ENCODE measurements around the gene KCNC1. TPM values are rescaled to one million over a fixed set of nuclear protein-coding genes. Genes with fewer than 3 reads are reported as not detected.

Gene KCNC1
- total RNA-seq, 2 donors from 2014 or later = not detected

- ATAC-seq = no peak
- H3K36me3 Mint-ChIP-seq = no peaks in the 10 kb centered on the region
- no peaks in the 10 kb centered on the region for H3K9me3 Mint-ChIP-seq
- DNase-seq (ENCODE audit: low spot score in 2 of 2) = no peak
- H3K27ac Mint-ChIP-seq = no peak overlapping the region
These were observed 4.4 kb upstream of the KCNC1 start for GRCh38 chr11:17730137-17730536.

DNA sequence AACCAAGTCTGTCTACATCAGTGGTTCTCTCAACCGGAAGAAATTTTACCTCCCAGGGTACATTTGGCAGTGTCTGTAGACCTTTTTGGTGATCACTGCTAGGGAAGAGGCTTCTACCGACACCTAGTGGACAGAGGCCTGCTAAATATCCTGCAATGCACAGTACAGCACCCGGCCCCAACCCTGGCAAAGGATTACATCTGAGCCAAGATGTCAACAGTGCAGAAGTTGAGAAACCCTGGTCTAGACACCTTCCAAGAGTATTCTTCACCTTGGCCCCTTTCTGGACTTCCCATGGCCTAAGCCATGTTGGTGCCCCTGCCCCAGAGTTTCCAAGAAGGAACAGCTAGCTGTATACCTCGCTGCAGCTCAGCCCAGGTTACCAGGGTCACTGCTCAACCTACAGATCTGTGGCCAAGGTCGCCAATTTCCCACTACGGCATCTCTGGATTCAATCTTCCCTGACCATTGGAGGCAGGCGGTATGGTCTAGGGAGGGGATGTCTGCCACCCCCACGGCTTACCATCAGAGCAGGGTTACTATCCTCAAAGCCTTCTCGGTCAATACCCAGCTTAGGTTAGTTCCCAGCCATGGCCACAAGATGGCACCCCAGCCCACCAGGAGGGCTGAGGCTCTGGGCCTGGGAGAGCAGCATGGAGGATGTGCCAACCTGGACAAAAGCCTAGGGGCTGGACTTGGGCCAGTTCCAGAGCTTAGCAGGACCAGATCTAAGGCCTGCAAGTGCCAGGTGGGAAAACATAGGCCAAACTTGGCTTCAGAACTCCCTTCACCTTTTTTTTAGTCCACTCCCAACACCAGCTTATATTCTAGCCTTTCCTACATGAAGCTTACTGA, 3.7 kb upstream of the KCNC1 start:
- Mint-ChIP-seq H3K27ac (no peak overlapping the region), H3K36me3 (no peaks in the 10 kb centered on the region), H3K9me3 (no peaks in the 10 kb centered on the region)
- DNase-seq (ENCODE audit: low spot score in 2 of 2) (peak; percentile 67 to 81), ATAC-seq (peak; percentile 85 to 86)

- H3K9me3 Mint-ChIP-seq = no peaks in the 10 kb centered on the region
- DNase-seq (ENCODE audit: low spot score in 2 of 2) = no peak
- H3K36me3 Mint-ChIP-seq = peaks cover 0 to 10% of the 10 kb centered on the region in 2 donors
- ATAC-seq = no peak
- H3K27ac Mint-ChIP-seq = no peak overlapping the region
These were observed 1.3 kb upstream of the KCNC1 start for GRCh38 chr11:17733261-17733660.

GRCh38 chr11:17734986-17735817, 621 bp downstream of the KCNC1 start:
- DNase-seq (ENCODE audit: low spot score in 2 of 2) = peak; percentile 50 to 60
- H3K36me3 Mint-ChIP-seq = peaks cover 0 to 10% of the 10 kb centered on the region in 2 donors
- ATAC-seq = peak in 1 of 2 donors; percentile 59
- H3K9me3 Mint-ChIP-seq = no peaks in the 10 kb centered on the region
- H3K27ac Mint-ChIP-seq = no peak overlapping the region

GRCh38 chr11:17735818-17736578, 1.4 kb downstream of the KCNC1 start:
- ATAC-seq (no peak), DNase-seq (ENCODE audit: low spot score in 2 of 2) (peak in 1 of 2 donors; percentile 46)
- peaks cover 0 to 10% of the 10 kb centered on the region in 2 donors for H3K36me3 Mint-ChIP-seq
- no peak overlapping the region for H3K27ac Mint-ChIP-seq
- H3K9me3 Mint-ChIP-seq = no peaks in the 10 kb centered on the region

- ATAC-seq (no peak), DNase-seq (ENCODE audit: low spot score in 2 of 2) (no peak)
- no peaks in the 10 kb centered on the region for H3K9me3 Mint-ChIP-seq
- H3K36me3 Mint-ChIP-seq = peaks cover 0 to 10% of the 10 kb centered on the region in 2 donors
- no peak overlapping the region for H3K27ac Mint-ChIP-seq
These were observed 2.0 kb downstream of the KCNC1 start for GRCh38 chr11:17736579-17736893.

DNA sequence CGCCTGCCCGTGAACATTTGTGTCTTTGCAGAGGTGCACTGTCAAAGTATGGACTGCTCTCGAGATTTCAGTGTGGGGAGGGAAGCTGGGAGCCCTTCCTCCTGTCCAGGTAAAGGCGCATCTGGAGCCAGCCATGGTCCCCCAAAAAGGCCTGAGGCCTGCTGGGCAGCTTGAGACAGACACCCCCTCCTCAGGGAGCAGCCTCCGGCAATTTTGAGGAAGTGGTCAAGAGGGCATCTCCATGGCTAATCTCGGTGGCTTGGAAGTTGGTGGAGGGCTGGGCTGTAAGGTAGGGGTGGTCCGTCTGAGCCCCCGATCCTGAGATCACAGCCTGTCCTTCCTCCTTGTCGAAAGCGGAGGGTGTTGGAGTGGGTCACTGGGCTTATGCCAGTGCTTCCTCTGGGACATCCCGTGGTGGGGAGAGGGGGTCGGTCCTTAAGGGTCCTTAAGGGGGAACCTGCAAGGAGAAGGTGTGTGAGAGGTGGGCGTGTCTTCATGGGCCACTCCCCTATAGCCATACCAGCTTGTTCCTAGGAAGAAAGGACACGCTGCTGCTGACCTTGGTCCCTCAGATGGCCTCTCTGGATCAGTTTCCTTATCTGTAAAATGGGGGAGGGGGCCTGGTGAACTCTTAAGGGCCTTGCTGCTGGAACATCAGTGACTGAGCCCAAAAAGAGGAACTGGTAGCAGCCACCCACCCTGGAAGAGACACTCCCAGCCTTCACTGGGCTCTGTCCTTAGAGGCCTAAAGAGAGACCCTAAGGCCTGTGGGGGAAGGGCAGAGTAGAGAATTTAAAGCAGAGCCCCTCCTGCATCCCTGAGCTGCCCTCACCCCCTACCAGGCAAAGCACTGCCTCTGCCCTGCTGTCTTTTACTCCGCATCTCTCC, 2.6 kb downstream of the KCNC1 start:
- DNase-seq (ENCODE audit: low spot score in 2 of 2) (peak in 1 of 2 donors; percentile 34), ATAC-seq (no peak)
- no peak overlapping the region for H3K27ac Mint-ChIP-seq
- H3K9me3 Mint-ChIP-seq = no peaks in the 10 kb centered on the region
- peaks cover 0 to 10% of the 10 kb centered on the region in 2 donors for H3K36me3 Mint-ChIP-seq

DNA sequence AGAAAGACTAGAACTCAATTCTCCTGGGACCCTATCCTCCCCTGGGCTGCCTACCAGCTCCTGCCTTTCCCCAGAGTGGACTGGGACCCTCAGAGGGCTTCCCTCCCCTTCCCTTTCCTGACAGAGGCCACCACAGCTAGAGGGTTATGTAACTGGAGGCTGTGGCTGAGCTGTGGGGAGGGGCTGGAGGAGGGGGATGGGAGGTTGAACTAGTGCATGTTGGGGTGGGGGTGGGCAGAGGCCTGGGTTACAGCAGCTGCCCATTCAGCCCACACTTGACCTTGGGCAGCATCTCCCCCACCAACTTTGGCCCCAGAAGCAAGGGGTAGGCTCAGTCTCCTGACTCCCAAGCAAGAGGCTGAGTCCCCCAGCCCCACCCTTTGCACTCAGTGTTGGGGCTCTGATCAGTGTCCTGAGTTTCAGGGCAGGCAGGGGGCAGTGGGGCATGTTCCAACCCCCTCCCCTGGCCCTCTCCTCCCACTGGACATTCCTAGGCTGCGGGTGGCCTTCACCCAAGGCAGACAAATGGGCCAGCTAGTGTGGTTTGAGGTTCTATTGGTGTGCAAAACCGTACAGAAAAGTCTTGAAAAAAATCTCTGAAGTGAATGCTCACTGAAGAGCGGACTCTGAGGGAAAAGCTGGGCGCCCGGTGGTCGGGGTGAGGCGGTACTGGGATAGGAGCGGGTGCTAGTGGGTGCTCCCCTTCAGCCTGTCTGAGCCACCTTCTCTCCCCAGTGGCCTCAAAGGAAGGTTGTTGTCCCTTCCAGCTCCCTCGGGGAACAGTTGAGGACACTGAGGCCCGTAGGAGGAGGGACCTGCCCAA, 3.8 kb downstream of the KCNC1 start:
- Mint-ChIP-seq H3K9me3 (no peaks in the 10 kb centered on the region), H3K27ac (no peak overlapping the region), H3K36me3 (peaks cover 0 to 10% of the 10 kb centered on the region in 2 donors)
- DNase-seq (ENCODE audit: low spot score in 2 of 2) (peak in 1 of 2 donors; percentile 7), ATAC-seq (no peak)

DNA sequence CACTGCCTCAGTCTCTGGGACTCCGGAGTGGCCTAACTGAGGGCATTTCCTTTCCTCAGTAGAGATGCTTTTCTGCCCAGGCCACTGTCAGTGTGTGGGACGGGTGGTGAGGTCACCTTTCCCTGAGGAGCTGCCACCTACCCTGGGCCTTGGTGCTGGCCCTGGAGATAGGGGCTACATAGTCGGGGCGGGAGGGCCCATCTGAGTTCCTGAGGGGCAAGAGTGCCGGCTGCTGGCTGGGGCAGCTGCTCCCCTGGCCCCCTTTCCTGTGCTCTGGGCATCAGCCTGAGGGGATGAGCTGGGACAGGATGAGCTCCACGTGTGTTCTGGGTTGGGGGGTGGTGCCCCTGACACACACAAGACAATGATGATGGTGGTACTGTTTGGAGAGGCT, 5.4 kb downstream of the KCNC1 start:
- DNase-seq (ENCODE audit: low spot score in 2 of 2) (peak in 1 of 2 donors; percentile 39), ATAC-seq (no peak)
- Mint-ChIP-seq H3K9me3 (no peaks in the 10 kb centered on the region), H3K27ac (no peak overlapping the region), H3K36me3 (peaks cover 0 to 10% of the 10 kb centered on the region in 2 donors)

DNA sequence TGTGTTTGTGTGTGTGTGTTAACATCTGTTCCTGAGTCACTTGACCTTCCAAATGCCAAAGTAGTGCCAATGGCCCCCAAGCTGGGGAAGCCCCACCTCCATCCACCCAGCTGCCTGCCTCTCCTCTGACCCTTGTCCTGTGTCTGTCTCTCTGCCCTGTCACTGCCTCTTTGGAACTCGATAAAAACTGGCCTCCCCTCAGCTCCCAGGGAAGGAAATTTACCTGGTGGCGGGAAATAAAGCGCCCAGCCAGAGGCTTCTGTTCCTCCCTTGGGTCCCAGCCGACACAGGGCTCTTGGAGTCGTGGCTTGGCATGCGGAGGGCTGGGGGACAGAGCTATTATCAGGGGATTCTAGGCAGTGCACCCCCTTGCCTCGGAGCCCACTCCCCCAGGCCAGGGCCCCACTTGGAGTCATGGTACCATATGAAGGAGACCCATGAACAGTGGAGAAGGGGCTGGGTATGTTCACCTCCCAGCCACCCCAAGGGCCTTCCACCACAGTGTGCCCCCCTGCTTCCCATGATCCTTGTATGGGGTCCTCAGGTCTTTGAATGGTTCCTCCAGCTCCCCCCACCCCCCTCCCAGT, 6.2 kb downstream of the KCNC1 start:
- Mint-ChIP-seq H3K9me3 (no peaks in the 10 kb centered on the region), H3K36me3 (peaks cover 0 to 10% of the 10 kb centered on the region in 2 donors), H3K27ac (no peak overlapping the region)
- DNase-seq (ENCODE audit: low spot score in 2 of 2) (peak in 1 of 2 donors; percentile 43), ATAC-seq (no peak)

DNA sequence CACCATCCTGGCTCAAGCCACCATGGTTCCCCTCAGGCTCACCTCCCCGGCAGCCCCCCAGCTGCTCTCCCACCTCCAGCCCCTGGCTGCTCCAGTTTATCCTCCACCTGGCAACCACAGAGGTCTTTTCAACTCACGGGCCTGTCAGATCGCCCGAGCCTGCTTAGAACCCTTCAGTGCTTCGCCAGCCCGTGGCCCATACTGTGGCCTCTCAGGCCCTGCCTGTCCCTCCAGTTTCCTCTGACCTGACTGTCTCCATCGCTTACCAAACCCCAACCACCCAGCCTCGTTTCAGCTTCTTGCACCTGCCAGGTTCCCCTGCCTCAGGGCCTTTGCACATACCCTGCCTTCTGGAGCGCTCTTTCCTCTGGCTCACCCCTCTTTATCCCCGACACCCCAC, 6.9 kb downstream of the KCNC1 start:
- Mint-ChIP-seq H3K9me3 (no peaks in the 10 kb centered on the region), H3K27ac (no peak overlapping the region), H3K36me3 (peaks cover 0 to 5% of the 10 kb centered on the region in 2 donors)
- ATAC-seq (no peak), DNase-seq (ENCODE audit: low spot score in 2 of 2) (no peak)

DNA sequence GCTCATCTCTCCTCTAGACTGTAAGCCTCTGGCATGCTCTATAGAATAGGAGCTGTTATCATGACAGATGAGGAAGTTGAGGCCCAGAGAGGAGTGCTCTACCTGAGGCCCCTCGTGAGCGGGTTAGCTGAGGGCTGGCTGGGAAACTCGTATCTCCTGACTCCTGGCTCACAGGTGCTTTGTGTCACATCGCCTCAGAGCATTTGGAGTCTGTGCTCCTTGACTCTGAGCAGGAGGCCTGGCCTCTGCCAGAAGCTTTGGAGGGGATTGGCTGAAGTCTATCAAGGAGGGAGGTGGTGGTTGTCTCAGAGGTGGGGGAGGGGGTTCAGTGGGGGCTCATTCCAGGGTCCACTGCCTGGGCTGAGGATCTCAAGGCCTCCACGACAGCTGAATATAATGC, 7.4 kb downstream of the KCNC1 start:
- DNase-seq (ENCODE audit: low spot score in 2 of 2) (no peak), ATAC-seq (no peak)
- Mint-ChIP-seq H3K36me3 (no peaks in the 10 kb centered on the region), H3K27ac (no peak overlapping the region), H3K9me3 (no peaks in the 10 kb centered on the region)

- Mint-ChIP-seq H3K36me3 (no peaks in the 10 kb centered on the region), H3K9me3 (no peaks in the 10 kb centered on the region), H3K27ac (no peak overlapping the region)
- DNase-seq (ENCODE audit: low spot score in 2 of 2) = no peak
- ATAC-seq = no peak
These were observed 8.6 kb downstream of the KCNC1 start for GRCh38 chr11:17743026-17743807.

DNA sequence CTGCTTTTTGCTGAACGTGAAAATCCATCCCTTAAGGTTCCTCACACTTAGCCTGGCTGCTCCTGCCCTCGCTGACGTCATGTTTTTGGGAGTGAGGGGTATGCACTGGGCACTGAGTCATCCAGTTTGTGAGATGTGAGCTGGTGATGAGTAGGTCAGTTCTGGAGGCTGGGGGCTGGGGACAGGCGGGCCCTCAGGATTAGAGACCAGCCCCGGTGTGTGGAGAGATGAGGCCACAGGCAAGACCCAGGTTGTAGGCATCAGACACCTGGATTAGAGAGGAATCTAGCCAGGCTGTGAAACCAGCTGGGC, 9.2 kb downstream of the KCNC1 start:
- Mint-ChIP-seq H3K27ac (no peak overlapping the region), H3K36me3 (no peaks in the 10 kb centered on the region), H3K9me3 (no peaks in the 10 kb centered on the region)
- ATAC-seq (no peak), DNase-seq (ENCODE audit: low spot score in 2 of 2) (no peak)
